ENCODE data around the gene NXT2.
"Not testable (repeated sequence)": the region's sequence is repeated elsewhere in the genome, so short reads cannot be mapped to it uniquely, and the experiment has no call there.

The NXT2 gene

GRCh38 chrX:109537324-109537665, 651 bp downstream of the NXT2 start:
- peak; percentile 51 for FAIRE-seq
- DNase-seq (ENCODE audit: insufficient read length): no peak
- TF ChIP-seq TAF1 (IDR thresholded peaks at IDR 0.05; ENCODE audit: borderline replicate concordance, low read depth, low read length) (no peak), POLR2A (IDR thresholded peaks at IDR 0.05; ENCODE audit: low read depth, low read length) (no peak), POLR2AphosphoS5 (IDR thresholded peaks at IDR 0.05; ENCODE audit: low read depth, low read length) (no peak)

- not testable (repeated sequence) for DNase-seq (ENCODE audit: insufficient read length); FAIRE-seq
Measured at GRCh38 chrX:109539007-109539406, 2.4 kb downstream of the NXT2 start.

GRCh38 chrX:109553862-109554261, 17.2 kb downstream of the NXT2 start:
- FAIRE-seq (no peak), DNase-seq (ENCODE audit: insufficient read length) (no peak)
- TF ChIP-seq TAF1 (IDR thresholded peaks at IDR 0.05; ENCODE audit: borderline replicate concordance, low read depth, low read length): no peak
- TF ChIP-seq POLR2AphosphoS5 (IDR thresholded peaks at IDR 0.05; ENCODE audit: low read depth, low read length): no peak
- TF ChIP-seq POLR2A (IDR thresholded peaks at IDR 0.05; ENCODE audit: low read depth, low read length): no peak

- not testable (repeated sequence) for DNase-seq (ENCODE audit: insufficient read length); FAIRE-seq
Measured at GRCh38 chrX:109576083-109576482, 39.4 kb downstream of the NXT2 start.

GRCh38 chrX:109577055-109577454, 40.4 kb downstream of the NXT2 start:
- FAIRE-seq: no peak
- TF ChIP-seq POLR2AphosphoS5 (IDR thresholded peaks at IDR 0.05; ENCODE audit: low read depth, low read length) (no peak), TAF1 (IDR thresholded peaks at IDR 0.05; ENCODE audit: borderline replicate concordance, low read depth, low read length) (no peak)

GRCh38 chrX:109578916-109579315, 42.3 kb downstream of the NXT2 start:
- TF ChIP-seq TAF1 (IDR thresholded peaks at IDR 0.05; ENCODE audit: borderline replicate concordance, low read depth, low read length) (no peak), POLR2AphosphoS5 (IDR thresholded peaks at IDR 0.05; ENCODE audit: low read depth, low read length) (no peak), POLR2A (IDR thresholded peaks at IDR 0.05; ENCODE audit: low read depth, low read length) (no peak)
- DNase-seq (ENCODE audit: insufficient read length): no peak
- no peak for FAIRE-seq

More at GRCh38 chrX:109577055-109577454, 40.4 kb downstream of the NXT2 start:
- no peak for DNase-seq (ENCODE audit: insufficient read length)

GRCh38 chrX:109585488-109585887, 48.8 kb downstream of the NXT2 start:
- FAIRE-seq (no peak), DNase-seq (ENCODE audit: insufficient read length) (no peak)
- TF ChIP-seq TAF1 (IDR thresholded peaks at IDR 0.05; ENCODE audit: borderline replicate concordance, low read depth, low read length) (no peak), POLR2AphosphoS5 (IDR thresholded peaks at IDR 0.05; ENCODE audit: low read depth, low read length) (no peak), POLR2A (IDR thresholded peaks at IDR 0.05; ENCODE audit: low read depth, low read length) (no peak)

GRCh38 chrX:109590176-109590575, 53.5 kb downstream of the NXT2 start:
- FAIRE-seq: no peak
- no peak for TF ChIP-seq TAF1 (IDR thresholded peaks at IDR 0.05; ENCODE audit: borderline replicate concordance, low read depth, low read length)
- no peak for TF ChIP-seq POLR2A (IDR thresholded peaks at IDR 0.05; ENCODE audit: low read depth, low read length)
- TF ChIP-seq POLR2AphosphoS5 (IDR thresholded peaks at IDR 0.05; ENCODE audit: low read depth, low read length): no peak
- DNase-seq (ENCODE audit: insufficient read length): no peak

All from GM12892 (cell line).